Neural progenitor cell (in vitro differentiated cells): ENCODE data around the gene HRC. TPM values are rescaled to one million over a fixed set of nuclear protein-coding genes. Genes with fewer than 3 reads are reported as not detected.

Experiments
- DNase-seq: peaks from one replicate; pipeline ENCODE4 v3.0.0-alpha.2; 2016; ENCODE audit warnings: low spot score
- H2AFZ ChIP-seq: fragments of 200-600 bp; sonication (generic); replicated peaks from 2 replicates; pipeline ENCODE4 v1.6.1; 2016; ENCODE audit warnings: antibody characterized with exemption
- H3F3A ChIP-seq: fragments of 200-600 bp; sonication (generic); 2 replicates; pipeline ENCODE4 v1.6.1; 2016; ENCODE audit warnings: antibody characterized with exemption, low read depth
- H3K27ac ChIP-seq: fragments of 200-600 bp; sonication (generic); 2 replicates; pipeline ENCODE4 v1.5.1; 2016; ENCODE audit warnings: mild to moderate bottlenecking
- H3K27me3 ChIP-seq: fragments of 200-600 bp; sonication (generic); 2 replicates; pipeline ENCODE4 v1.6.1; 2016; ENCODE audit warnings: mild to moderate bottlenecking, moderate library complexity
- H3K36me3 ChIP-seq: fragments of 200-600 bp; sonication (generic); 2 replicates; pipeline ENCODE4 v1.5.1; 2016
- H3K4me1 ChIP-seq: fragments of 200-600 bp; sonication (generic); 2 replicates; pipeline ENCODE4 v1.6.1; 2016; ENCODE audit warnings: mixed run types
- H3K4me2 ChIP-seq: fragments of 200-600 bp; sonication (generic); 2 replicates; pipeline ENCODE4 v1.6.1; 2016
- H3K4me3 ChIP-seq: fragments of 200-600 bp; sonication (generic); 2 replicates; pipeline ENCODE4 v1.5.1; 2016
- H3K79me2 ChIP-seq: fragments of 200-600 bp; sonication (generic); 2 replicates; pipeline ENCODE4 v1.6.1; 2016; ENCODE audit warnings: low read depth
- H3K9ac ChIP-seq: fragments of 200-600 bp; sonication (generic); 2 replicates; pipeline ENCODE4 v1.6.1; 2016
- H3K9me3 ChIP-seq: fragments of 200-600 bp; sonication (generic); 2 replicates; pipeline ENCODE4 v1.5.1; 2016; ENCODE audit warnings: low read depth
- H4K20me1 ChIP-seq: fragments of 200-600 bp; sonication (generic); 2 replicates; pipeline ENCODE4 v1.6.1; 2016; ENCODE audit warnings: low read depth
- H3K27ac Mint-ChIP-seq: 3 replicates; pipeline ENCODE4 v1.8.0; 2021; ENCODE audit warnings: mixed read lengths
- H3K27me3 Mint-ChIP-seq: 2 replicates; pipeline ENCODE4 v1.8.0; 2022; ENCODE audit warnings: low read depth, mild to moderate bottlenecking, inconsistent platforms, moderate library complexity, mixed read lengths; ENCODE audit not compliant: insufficient read depth
- H3K36me3 Mint-ChIP-seq: 3 replicates; pipeline ENCODE4 v1.8.0; 2021; ENCODE audit warnings: mixed read lengths
- H3K4me1 Mint-ChIP-seq: 3 replicates; pipeline ENCODE4 v1.8.0; 2021; ENCODE audit warnings: mixed read lengths
- H3K4me3 Mint-ChIP-seq: 3 replicates; pipeline ENCODE4 v1.8.0; 2021; ENCODE audit warnings: mild to moderate bottlenecking, moderate library complexity, mixed read lengths
- H3K9me3 Mint-ChIP-seq: 3 replicates; pipeline ENCODE4 v1.8.0; 2020; ENCODE audit warnings: mixed read lengths
- EZH2 ChIP-seq: fragments of 200-600 bp; sonication (generic); IDR thresholded peaks from 2 replicates; pipeline ENCODE4 v1.6.1; 2017; ENCODE audit warnings: antibody characterized with exemption, mild to moderate bottlenecking, moderate library complexity
- EZH2phosphoT487 ChIP-seq: fragments of 200-600 bp; sonication (generic); IDR thresholded peaks from 2 replicates; pipeline ENCODE4 v1.6.1; 2017; ENCODE audit warnings: antibody characterized with exemption
- total RNA-seq: library from RNA; depleted of rRNA; stranded (reverse); fragments of >200 nt; gene quantifications from 2 replicates; pipeline ENCODE4 v1.2.3, GENCODE V29; 2015; ENCODE audit warnings: low replicate concordance
- TF ChIP-seq, protein P1 (sequence below): fragments of 200-600 bp; sonication (generic); IDR thresholded peaks from 2 replicates; pipeline ENCODE4 v1.5.1; 2017; ENCODE audit warnings: antibody characterized with exemption, mild to moderate bottlenecking

HRC gene
- total RNA-seq, 1 donor from 2014 or later = not detected

DNA sequence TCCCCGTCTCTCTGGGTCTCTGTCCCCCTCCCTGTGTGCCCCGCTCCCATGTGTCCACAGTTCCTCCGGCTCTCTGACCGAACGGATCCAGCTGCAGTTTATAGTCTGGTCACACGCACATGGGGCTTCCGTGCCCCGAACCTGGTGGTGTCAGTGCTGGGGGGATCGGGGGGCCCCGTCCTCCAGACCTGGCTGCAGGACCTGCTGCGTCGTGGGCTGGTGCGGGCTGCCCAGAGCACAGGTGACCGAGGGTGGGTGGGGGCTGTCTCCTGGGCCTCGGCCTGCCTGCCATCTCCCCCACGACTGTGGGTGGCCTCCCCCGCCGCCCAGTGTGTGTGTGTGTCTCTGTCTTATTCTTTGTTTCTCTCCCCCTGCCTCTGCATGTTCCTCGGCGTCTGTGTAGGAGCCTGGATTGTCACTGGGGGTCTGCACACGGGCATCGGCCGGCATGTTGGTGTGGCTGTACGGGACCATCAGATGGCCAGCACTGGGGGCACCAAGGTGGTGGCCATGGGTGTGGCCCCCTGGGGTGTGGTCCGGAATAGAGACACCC is 12.7 kb upstream of the HRC start:
- Mint-ChIP-seq H3K27ac (no peak overlapping the region), H3K4me3 (no peak overlapping the region), H3K27me3 (peaks cover 9% of the 10 kb centered on the region), H3K9me3 (no peaks in the 10 kb centered on the region), H3K4me1 (peaks cover 6% of the 10 kb centered on the region), H3K36me3 (no peaks in the 10 kb centered on the region)
- Histone ChIP-seq H3F3A (no peaks in the 10 kb centered on the region), H3K27me3 (no peaks in the 10 kb centered on the region), H3K79me2 (no peaks in the 10 kb centered on the region), H3K9me3 (no peaks in the 10 kb centered on the region), H3K27ac (no peak overlapping the region), H2AFZ (no peak overlapping the region), H3K4me1 (no peaks in the 10 kb centered on the region), H3K36me3 (no peaks in the 10 kb centered on the region), H4K20me1 (no peaks in the 10 kb centered on the region), H3K9ac (no peak overlapping the region), H3K4me3 (no peak overlapping the region), H3K4me2 (no peak overlapping the region)
- DNase-seq = no peak
- TF ChIP-seq EZH2phosphoT487 (no peak), EZH2 (no peak)
- TF ChIP-seq, protein P1, sequence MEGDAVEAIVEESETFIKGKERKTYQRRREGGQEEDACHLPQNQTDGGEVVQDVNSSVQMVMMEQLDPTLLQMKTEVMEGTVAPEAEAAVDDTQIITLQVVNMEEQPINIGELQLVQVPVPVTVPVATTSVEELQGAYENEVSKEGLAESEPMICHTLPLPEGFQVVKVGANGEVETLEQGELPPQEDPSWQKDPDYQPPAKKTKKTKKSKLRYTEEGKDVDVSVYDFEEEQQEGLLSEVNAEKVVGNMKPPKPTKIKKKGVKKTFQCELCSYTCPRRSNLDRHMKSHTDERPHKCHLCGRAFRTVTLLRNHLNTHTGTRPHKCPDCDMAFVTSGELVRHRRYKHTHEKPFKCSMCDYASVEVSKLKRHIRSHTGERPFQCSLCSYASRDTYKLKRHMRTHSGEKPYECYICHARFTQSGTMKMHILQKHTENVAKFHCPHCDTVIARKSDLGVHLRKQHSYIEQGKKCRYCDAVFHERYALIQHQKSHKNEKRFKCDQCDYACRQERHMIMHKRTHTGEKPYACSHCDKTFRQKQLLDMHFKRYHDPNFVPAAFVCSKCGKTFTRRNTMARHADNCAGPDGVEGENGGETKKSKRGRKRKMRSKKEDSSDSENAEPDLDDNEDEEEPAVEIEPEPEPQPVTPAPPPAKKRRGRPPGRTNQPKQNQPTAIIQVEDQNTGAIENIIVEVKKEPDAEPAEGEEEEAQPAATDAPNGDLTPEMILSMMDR = no peak

DNA sequence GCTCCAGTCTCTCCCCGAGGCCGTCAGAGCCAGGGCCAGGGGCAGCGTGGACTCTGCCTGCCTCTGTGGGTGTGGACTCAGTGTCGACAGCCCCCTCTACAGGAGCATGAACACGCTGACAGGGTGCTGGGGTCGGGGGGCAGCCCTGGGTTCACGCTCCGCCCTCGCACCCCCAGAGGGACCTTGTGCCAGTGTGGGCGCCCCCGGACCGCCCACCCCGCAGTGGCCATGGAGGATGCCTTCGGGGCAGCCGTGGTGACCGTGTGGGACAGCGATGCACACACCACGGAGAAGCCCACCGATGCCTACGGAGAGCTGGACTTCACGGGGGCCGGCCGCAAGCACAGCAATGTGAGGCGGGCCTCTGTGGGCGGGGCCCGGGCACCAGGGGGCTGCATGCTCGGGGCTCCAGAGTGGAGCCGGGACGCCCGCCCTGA is 10.7 kb upstream of the HRC start:
- H3K4me1 Mint-ChIP-seq = peaks cover 6% of the 10 kb centered on the region
- DNase-seq = no peak
- H3K27me3 ChIP-seq = no peaks in the 10 kb centered on the region

DNA sequence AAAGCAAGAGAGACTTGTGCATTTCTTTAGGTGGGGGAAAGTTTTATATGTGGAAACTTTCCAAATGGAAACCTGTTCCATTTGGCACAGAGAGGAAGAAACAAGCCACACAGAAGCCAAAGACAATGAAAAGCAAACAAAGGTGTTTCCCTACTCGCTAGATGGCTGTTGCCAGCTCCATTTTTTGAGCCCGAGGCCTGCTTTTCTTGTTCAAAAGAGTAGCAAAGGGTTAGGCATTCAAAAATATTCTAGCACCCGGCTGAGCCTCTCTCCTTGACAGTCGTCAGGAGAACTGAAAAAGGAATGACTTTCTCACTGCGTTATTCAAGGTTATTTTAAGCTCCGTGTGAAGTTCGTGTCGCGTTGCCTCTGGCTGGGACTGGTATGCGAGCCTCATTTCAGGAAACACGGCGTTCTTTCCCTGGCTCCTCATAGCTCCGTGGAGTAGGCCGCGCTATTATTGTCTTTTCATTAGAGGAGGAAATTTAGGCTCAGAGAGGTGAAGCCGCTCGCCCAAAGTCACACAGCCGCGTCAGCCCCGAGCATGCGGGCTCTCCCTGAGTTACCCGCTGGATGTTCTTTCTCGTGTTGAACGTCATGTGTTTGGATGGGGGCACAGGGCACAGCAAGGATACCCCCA is 10.0 kb upstream of the HRC start:
- H3K27ac Mint-ChIP-seq = peak overlapping the region; percentile 57
- TF ChIP-seq EZH2 (no peak), EZH2phosphoT487 (no peak)
- TF ChIP-seq, protein P1 = no peak
- peaks cover 9% of the 10 kb centered on the region for H3K27me3 Mint-ChIP-seq
- no peaks in the 10 kb centered on the region for H3K27me3 ChIP-seq
- DNase-seq = no peak
- no peak overlapping the region for H3K27ac ChIP-seq
- no peaks in the 10 kb centered on the region for H3K4me1 ChIP-seq
- no peaks in the 10 kb centered on the region for H3K9me3 Mint-ChIP-seq
- H3K9ac ChIP-seq = no peak overlapping the region
- peak overlapping the region; percentile 72 for H3K4me3 Mint-ChIP-seq
- H3K79me2 ChIP-seq = no peaks in the 10 kb centered on the region
- H3K36me3 Mint-ChIP-seq = no peaks in the 10 kb centered on the region
- no peak overlapping the region for H3K4me3 ChIP-seq
- H3K4me2 ChIP-seq = no peak overlapping the region
- no peaks in the 10 kb centered on the region for H4K20me1 ChIP-seq
- H3F3A ChIP-seq = no peaks in the 10 kb centered on the region
- peaks cover 8% of the 10 kb centered on the region for H3K4me1 Mint-ChIP-seq
- H2AFZ ChIP-seq = no peak overlapping the region
- H3K9me3 ChIP-seq = no peaks in the 10 kb centered on the region
- H3K36me3 ChIP-seq = no peaks in the 10 kb centered on the region

More for the DNA sequence above, 10.7 kb upstream of the HRC start:
- H3K4me1 ChIP-seq = no peaks in the 10 kb centered on the region
- H3K9ac ChIP-seq = no peak overlapping the region
- Mint-ChIP-seq H3K27me3 (peaks cover 9% of the 10 kb centered on the region), H3K9me3 (no peaks in the 10 kb centered on the region), H3K36me3 (no peaks in the 10 kb centered on the region), H3K4me3 (peak overlapping the region; percentile 72), H3K27ac (no peak overlapping the region)
- TF ChIP-seq, protein P1 = peak; percentile 15
- no peak for TF ChIP-seq EZH2phosphoT487
- no peaks in the 10 kb centered on the region for H3F3A ChIP-seq
- no peak overlapping the region for H3K27ac ChIP-seq
- H3K4me3 ChIP-seq = no peak overlapping the region
- no peaks in the 10 kb centered on the region for H3K9me3 ChIP-seq
- no peak overlapping the region for H2AFZ ChIP-seq
- H3K4me2 ChIP-seq = no peak overlapping the region
- H3K79me2 ChIP-seq = no peaks in the 10 kb centered on the region
- H3K36me3 ChIP-seq = no peaks in the 10 kb centered on the region
- H4K20me1 ChIP-seq = no peaks in the 10 kb centered on the region
